HL-60 (cell line): ENCODE measurements around the gene TNFAIP2.

ENCODE experiments used
- DNase-seq, 2 experiments: peaks; one replicate each; pipeline ENCODE4 v3.0.0-alpha.2; 2010 to 2020; ENCODE audit warnings: low read depth in 1 of 2, low spot score in 1 of 2
- H3K27ac ChIP-seq: fragments of 250-450 bp; sonication (Bioruptor Pico); replicated peaks from 2 replicates; pipeline ENCODE4 v1.5.1; 2020; ENCODE audit warnings: mild to moderate bottlenecking, moderate library complexity
- H3K27me3 ChIP-seq: fragments of 250-450 bp; sonication (Bioruptor Pico); 2 replicates; pipeline ENCODE4 v1.5.1; 2021; ENCODE audit warnings: mild to moderate bottlenecking, moderate library complexity; ENCODE audit not compliant: insufficient read depth, poor library complexity, severe bottlenecking
- H3K4me3 ChIP-seq: replicated peaks from 2 replicates; pipeline ENCODE4 v1.5.1; 2011; ENCODE audit warnings: mild to moderate bottlenecking, control low read depth, low read length; ENCODE audit not compliant: insufficient read depth
- CTCF ChIP-seq: IDR thresholded peaks from one replicate; pipeline ENCODE4 v1.5.1; 2011; ENCODE audit warnings: low read length, control low read depth, inconsistent platforms; ENCODE audit not compliant: insufficient read depth
- GABPA ChIP-seq: IDR thresholded peaks from 2 replicates; pipeline ENCODE4 v1.6.1; 2012; ENCODE audit warnings: low read depth
- POLR2AphosphoS5 ChIP-seq: IDR thresholded peaks from 2 replicates; pipeline ENCODE4 v1.6.1; 2012; ENCODE audit warnings: low read depth
- REST ChIP-seq: IDR thresholded peaks from 2 replicates; pipeline ENCODE4 v1.6.1; 2012; ENCODE audit warnings: low read depth; ENCODE audit not compliant: insufficient replicate concordance
- SPI1 ChIP-seq: IDR thresholded peaks from 2 replicates; pipeline ENCODE4 v1.6.1; 2012; ENCODE audit warnings: low read depth, mild to moderate bottlenecking, borderline replicate concordance

Gene TNFAIP2

GRCh38 chr14:103160321-103161053 is 37.2 kb downstream of the TNFAIP2 start:
- no peak for TF ChIP-seq GABPA
- no peak for TF ChIP-seq POLR2AphosphoS5
- no peak for TF ChIP-seq CTCF
- no peak for TF ChIP-seq SPI1
- TF ChIP-seq REST = no peak
- Histone ChIP-seq H3K27me3 (no peaks in the 10 kb centered on the region), H3K27ac (no peak overlapping the region), H3K4me3 (no peak overlapping the region)
- DNase-seq = no peak

GRCh38 chr14:103161054-103161397 is 37.8 kb downstream of the TNFAIP2 start:
- Histone ChIP-seq H3K27ac (no peak overlapping the region), H3K27me3 (no peaks in the 10 kb centered on the region), H3K4me3 (no peak overlapping the region)
- TF ChIP-seq REST = no peak
- no peak for TF ChIP-seq GABPA
- no peak for TF ChIP-seq POLR2AphosphoS5
- TF ChIP-seq SPI1 = no peak
- no peak for TF ChIP-seq CTCF
- DNase-seq = no peak

GRCh38 chr14:103163199-103163598 is 39.9 kb downstream of the TNFAIP2 start:
- DNase-seq = no peak
- H3K27me3 ChIP-seq = no peaks in the 10 kb centered on the region
- no peak overlapping the region for H3K4me3 ChIP-seq
- H3K27ac ChIP-seq = no peak overlapping the region
- TF ChIP-seq REST (no peak), GABPA (no peak), POLR2AphosphoS5 (no peak), SPI1 (no peak), CTCF (no peak)
